Gastroesophageal sphincter (tissue), 3 donors: ENCODE measurements around the gene NUP50.
"Not testable (repeated sequence)": the region's sequence is repeated elsewhere in the genome, so short reads cannot be mapped to it uniquely, and the experiment has no call there.

Source experiments
- POLR2A ChIP-seq, 2 donors: fragments of 450-650 bp; IDR thresholded peaks; one replicate each; pipeline ENCODE4 v1.6.1; 2017; ENCODE audit warnings: antibody characterized with exemption in 2 of 2, mild to moderate bottlenecking in 2 of 2, moderate library complexity in 1 of 2
- POLR2AphosphoS5 ChIP-seq: sonication (generic); formaldehyde crosslinking; IDR thresholded peaks from one replicate; pipeline ENCODE4 v1.6.1; 2017; ENCODE audit warnings: antibody characterized with exemption
- TF ChIP-seq, protein P1 (sequence below), 4 experiments: fragments of 200-600 bp in 2 of 4; fragments of 450-650 bp in 2 of 4; sonication (generic) in 1 of 4; IDR thresholded peaks; one replicate each; pipeline ENCODE4 v1.5.1; 2017 to 2019; ENCODE audit warnings: antibody characterized with exemption in 4 of 4, mild to moderate bottlenecking in 2 of 4, moderate library complexity in 2 of 4

GRCh38 chr22:45191746-45192145 is 28.0 kb downstream of the NUP50 start:
- TF ChIP-seq, protein P1, sequence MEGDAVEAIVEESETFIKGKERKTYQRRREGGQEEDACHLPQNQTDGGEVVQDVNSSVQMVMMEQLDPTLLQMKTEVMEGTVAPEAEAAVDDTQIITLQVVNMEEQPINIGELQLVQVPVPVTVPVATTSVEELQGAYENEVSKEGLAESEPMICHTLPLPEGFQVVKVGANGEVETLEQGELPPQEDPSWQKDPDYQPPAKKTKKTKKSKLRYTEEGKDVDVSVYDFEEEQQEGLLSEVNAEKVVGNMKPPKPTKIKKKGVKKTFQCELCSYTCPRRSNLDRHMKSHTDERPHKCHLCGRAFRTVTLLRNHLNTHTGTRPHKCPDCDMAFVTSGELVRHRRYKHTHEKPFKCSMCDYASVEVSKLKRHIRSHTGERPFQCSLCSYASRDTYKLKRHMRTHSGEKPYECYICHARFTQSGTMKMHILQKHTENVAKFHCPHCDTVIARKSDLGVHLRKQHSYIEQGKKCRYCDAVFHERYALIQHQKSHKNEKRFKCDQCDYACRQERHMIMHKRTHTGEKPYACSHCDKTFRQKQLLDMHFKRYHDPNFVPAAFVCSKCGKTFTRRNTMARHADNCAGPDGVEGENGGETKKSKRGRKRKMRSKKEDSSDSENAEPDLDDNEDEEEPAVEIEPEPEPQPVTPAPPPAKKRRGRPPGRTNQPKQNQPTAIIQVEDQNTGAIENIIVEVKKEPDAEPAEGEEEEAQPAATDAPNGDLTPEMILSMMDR (IDR thresholded peaks at IDR 0.05) = not testable (repeated sequence)
- not testable (repeated sequence) for TF ChIP-seq POLR2A (IDR thresholded peaks at IDR 0.05); POLR2AphosphoS5
